Ovary (tissue), 9 donors: Measurements from ENCODE around the gene NTN5. TPM values are rescaled to one million over a fixed set of nuclear protein-coding genes. Genes with fewer than 3 reads are reported as not detected.

Experiments
- DNase-seq, 5 donors: peaks; one replicate each; pipeline ENCODE4 v3.0.0-alpha.2; 2019 to 2020
- H3K27ac ChIP-seq, 2 donors: fragments of 200-600 bp; one replicate each; pipeline versions ENCODE4 v1.5.1 to v1.8.0; 2019 to 2022
- H3K27me3 ChIP-seq: fragments of 200-600 bp; one replicate; pipeline ENCODE4 v1.8.0; 2022
- H3K36me3 ChIP-seq: fragments of 200-600 bp; sonication (generic); one replicate; pipeline ENCODE4 v1.5.1; 2019
- H3K4me1 ChIP-seq: one replicate; pipeline ENCODE4 v1.8.1; 2013; ENCODE audit warnings: mild to moderate bottlenecking, moderate library complexity; ENCODE audit not compliant: insufficient read depth
- H3K4me3 ChIP-seq: fragments of 200-600 bp; sonication (generic); one replicate; pipeline ENCODE4 v1.5.1; 2017
- H3K9me3 ChIP-seq, 2 donors: fragments of 200-600 bp in 1 of 2; sonication (generic) in 1 of 2; one replicate each; pipeline versions ENCODE4 v1.5.1 to v1.8.1; 2013 to 2019; ENCODE audit warnings: mild to moderate bottlenecking in 1 of 2, moderate library complexity in 1 of 2
- CTCF ChIP-seq, 3 donors: fragments of 450-650 bp in 2 of 3; fragments of 200-600 bp in 1 of 3; IDR thresholded peaks; one replicate each; pipeline versions ENCODE4 v1.5.1 to v1.8.0; 2016 to 2022; ENCODE audit warnings: antibody characterized with exemption in 3 of 3, mild to moderate bottlenecking in 1 of 3
- EP300 ChIP-seq: sonication (generic); formaldehyde crosslinking; IDR thresholded peaks from one replicate; pipeline ENCODE4 v1.6.1; 2017; ENCODE audit warnings: antibody characterized with exemption
- POLR2A ChIP-seq: fragments of 450-650 bp; IDR thresholded peaks from one replicate; pipeline ENCODE4 v1.6.1; 2017; ENCODE audit warnings: antibody characterized with exemption, mild to moderate bottlenecking, moderate library complexity
- WGBS, 3 donors: extraction: QIAGEN DNeasy Blood & Tissue Kit in 1 of 3; methylation state at CpG; one replicate each; pipeline versions ENCODE4 v1.1.5 to v1.1.7; 2013 to 2017; 5-methylcytosine and 5-hydroxymethylcytosine counted together
- intact Hi-C, 4 donors: fragments of 100-400 bp; cut with DNase I; formaldehyde crosslinking; loops; one replicate each; pipeline versions ENCODE4 v1.11.0 to v1.15.1; 2022 to 2023
- polyA plus RNA-seq, 2 donors: library from polyadenylated mRNA; stranded (reverse); fragments of 200-250 nt in 1 of 2; fragments of 350-450 nt in 1 of 2; fragmentation: Illumina TruSeq in 1 of 2; extraction: RNeasy Lipid Tissue Mini Kit (QIAGEN cat#74804) in 1 of 2; gene quantifications; one replicate each; pipeline ENCODE4 v1.2.3, GENCODE V29; 2013 to 2014
- total RNA-seq, 7 donors: library from RNA; depleted of rRNA in 2 of 7; stranded (reverse); fragments of >200 nt in 2 of 7; fragmentation: NEBNext Ultra II Directional in 3 of 7; extraction: Animal tissue kit (Norgen Biotek cat#: 25700) in 3 of 7; gene quantifications; one replicate each; pipeline versions ENCODE4 v1.1.0 to v1.2.4, GENCODE V29; 2016 to 2023
- donor health status: DM: no; HTN: no; CAD: no; lungs with moderate emphysema.
- donor health status: DM: no; HTN: no; CAD: no.
- donor health status: Bipolar disorder and iron deficiency.
- donor health status: DM: yes; HTN: yes; CAD: no.
- donor health status: DM: no; HTN: no; CAD: no.
- donor health status: DM: yes; HTN: yes; CAD: no.

Gene NTN5
- total and polyA plus RNA-seq, 9 donors = 0.23 to 3.8 (median 2.0) TPM

- WGBS, 3 donors = 24 to 40% (median 25%) methylated on average over 11 of the region's 11 CpGs
- Histone ChIP-seq H3K36me3 (no peaks in the 10 kb centered on the region), H3K4me1 (peaks cover 2% of the 10 kb centered on the region), H3K9me3 (no peaks in the 10 kb centered on the region), H3K4me3 (no peak overlapping the region), H3K27me3 (no peaks in the 10 kb centered on the region), H3K27ac (no peak overlapping the region)
- intact Hi-C loops = no loop called here
- TF ChIP-seq EP300 = no peak
- no peak for DNase-seq
Measured at GRCh38 chr19:48654299-48655059, 18.3 kb downstream of the NTN5 start.

- no peak overlapping the region for H3K27ac ChIP-seq
- intact Hi-C loops = no loop called here
Measured at GRCh38 chr19:48651683-48652048, 21.2 kb downstream of the NTN5 start.

GRCh38 chr19:48650974-48651682 is 21.7 kb downstream of the NTN5 start:
- DNase-seq = no peak
- Histone ChIP-seq H3K27ac (no peak overlapping the region), H3K4me3 (no peak overlapping the region), H3K36me3 (no peaks in the 10 kb centered on the region), H3K4me1 (peaks cover 2% of the 10 kb centered on the region), H3K9me3 (no peaks in the 10 kb centered on the region), H3K27me3 (no peaks in the 10 kb centered on the region)
- intact Hi-C loops = no loop called here
- TF ChIP-seq CTCF (IDR thresholded peaks at IDR 0.05) (no peak), POLR2A (no peak), EP300 (no peak)
- 90 to 92% (median 91%) methylated on average over 12 of the region's 12 CpGs for WGBS, 3 donors

More at GRCh38 chr19:48651683-48652048, 21.2 kb downstream of the NTN5 start:
- peaks cover 2% of the 10 kb centered on the region for H3K4me1 ChIP-seq
- DNase-seq = no peak
- H3K36me3 ChIP-seq = no peaks in the 10 kb centered on the region
- no peaks in the 10 kb centered on the region for H3K27me3 ChIP-seq
- TF ChIP-seq CTCF (IDR thresholded peaks at IDR 0.05) (no peak), EP300 (no peak), POLR2A (no peak)
- no peak overlapping the region for H3K4me3 ChIP-seq
- no peaks in the 10 kb centered on the region for H3K9me3 ChIP-seq
- 70 to 86% (median 85%) methylated on average over 5 of the region's 5 CpGs for WGBS, 3 donors

GRCh38 chr19:48648134-48648533 is 24.7 kb downstream of the NTN5 start:
- intact Hi-C loops = loop anchor here in 2 of 4 donors (5.0 to 10.0 kb wide), 3 partner anchors 67 to 319 kb away; partner anchors contain the start of genes FTL (in 1 of the 2) and MAMSTR (in 1 of the 2)
- Histone ChIP-seq H3K9me3 (no peaks in the 10 kb centered on the region), H3K4me3 (no peak overlapping the region), H3K36me3 (no peaks in the 10 kb centered on the region), H3K27ac (no peak overlapping the region), H3K4me1 (peaks cover 4% of the 10 kb centered on the region), H3K27me3 (no peaks in the 10 kb centered on the region)
- 57 to 70% (median 69%) methylated on average over 2 of the region's 2 CpGs for WGBS, 3 donors
- no peak for DNase-seq
- TF ChIP-seq CTCF (IDR thresholded peaks at IDR 0.05) (no peak), EP300 (no peak), POLR2A (no peak)
